ENCODE measurements around the gene AKTIP. TPM values are rescaled to one million over a fixed set of nuclear protein-coding genes. Genes with fewer than 3 reads are reported as not detected.

Gene AKTIP
- total and polyA plus RNA-seq, 2 of the 4 experiments (the other 2 are of a cell fraction), result 17.7 to 19.9 TPM

- Histone ChIP-seq H3K9me3 (ENCODE audit: control insufficient read depth, insufficient read depth, low read length) (no peaks in the 10 kb centered on the region), H2AK9ac (replicated peaks; ENCODE audit: low read depth, low read length, poor library complexity) (no peak overlapping the region), H2BK15ac (ENCODE audit: low read depth, low read length) (no peak overlapping the region), H3K9me1 (ENCODE audit: insufficient read depth, low read length) (no peaks in the 10 kb centered on the region; the same call in 1 of the 2 replicates), H2BK20ac (ENCODE audit: low read depth, low read length) (no peak overlapping the region), H3K18ac (ENCODE audit: low read depth, low read length) (no peak overlapping the region), H4K5ac (ENCODE audit: low read depth, low read length) (no peak overlapping the region), H3K4me2 (ENCODE audit: low read depth, low read length) (no peak overlapping the region), H2BK5ac (ENCODE audit: low read depth, low read length, poor library complexity, severe bottlenecking) (no peak overlapping the region), H3K27me3 (ENCODE audit: control insufficient read depth, insufficient read depth, low read length) (peaks cover 2% of the 10 kb centered on the region), H2BK120ac (ENCODE audit: low read depth, low read length) (no peak overlapping the region), H4K20me1 (ENCODE audit: insufficient read depth, low read length) (no peaks in the 10 kb centered on the region), H3K14ac (replicated peaks; ENCODE audit: low read depth, low read length) (no peak overlapping the region), H3K23ac (ENCODE audit: low read depth, low read length) (no peak overlapping the region), H2AFZ (replicated peaks; ENCODE audit: low read length, poor library complexity) (no peak overlapping the region), H3K56ac (ENCODE audit: extremely low read depth, insufficient read depth, low read length) (no peak overlapping the region), H4K8ac (ENCODE audit: low read depth in 2 of 2, low read length in 2 of 2) (no peak overlapping the region), H3K4ac (ENCODE audit: low read depth, low read length) (no peak overlapping the region), H3K27ac (ENCODE audit: insufficient read depth, low read length) (no peak overlapping the region), H4K91ac (ENCODE audit: insufficient read depth, low read depth, low read length) (no peak overlapping the region), H3K79me1 (ENCODE audit: low read depth in 1 of 2, low read length in 2 of 2) (no peaks in the 10 kb centered on the region), H3K4me3 (ENCODE audit: insufficient read depth, low read depth, low read length) (no peak overlapping the region), H3K36me3 (ENCODE audit: control insufficient read depth, insufficient read depth, low read length) (no peaks in the 10 kb centered on the region), H3K9ac (ENCODE audit: low read depth, low read length) (no peak overlapping the region), H2AK5ac (ENCODE audit: low read depth, low read length) (no peak overlapping the region), H3K4me1 (ENCODE audit: control insufficient read depth, insufficient read depth, low read length) (no peaks in the 10 kb centered on the region)
- CTCF ChIA-PET, result no interaction called here
- no peak for DNase-seq
- POLR2A ChIA-PET (ENCODE audit: unreplicated experiment), result no interaction called here
- ATAC-seq (ENCODE audit: low read depth), result no peak
- 74% methylated on average over 15 of the region's 21 CpGs; no CpG with 5 or more reads in 1 of the 2 experiments for WGBS, 2 experiments (ENCODE audit: extremely low coverage in 2 of 2, insufficient read length in 1 of 2)
- no TSS peak for BruUV-seq (replicated peaks)
- TF ChIP-seq FOS (IDR thresholded peaks at IDR 0.05; ENCODE audit: low read depth, low read length), result no peak
- TF ChIP-seq MXI1 (IDR thresholded peaks at IDR 0.05; ENCODE audit: borderline replicate concordance, low read depth, low read length), result no peak
- no peak for TF ChIP-seq NFE2L2 (IDR thresholded peaks at IDR 0.05; ENCODE audit: low read depth, low read length)
- intact Hi-C loops (cut with micrococcal nuclease) (no loop called here), dilution Hi-C loops (cut with HindIII; ENCODE audit: low sequenced_read_pairs, unreplicated experiment) (no loop called here), in situ Hi-C loops (cut with MboI; ENCODE audit: low sequenced_read_pairs) (no loop called here)
These were observed 20.3 kb upstream of the AKTIP start for GRCh38 chr16:53523126-53523804.
